Lung (tissue), 12 donors: ENCODE data around the gene EVA1C. TPM values are rescaled to one million over a fixed set of nuclear protein-coding genes. Genes with fewer than 3 reads are reported as not detected.

Source experiments
- ATAC-seq: fragments of 200-7000 bp; cut with Tn5 transposase; one replicate; pipeline ENCODE4 v1.9.1; 2020; ENCODE audit warnings: moderate number of reproducible peaks; ENCODE audit not compliant: insufficient read depth, low FRiP score
- DNase-seq, 3 donors: peaks; one replicate each; pipeline ENCODE4 v3.0.0-alpha.2; 2013 to 2017
- H3K27ac ChIP-seq, 2 donors: one replicate each; pipeline ENCODE4 v1.5.1; 2013; ENCODE audit warnings: mild to moderate bottlenecking in 2 of 2, moderate library complexity in 2 of 2, control low read depth in 1 of 2, inconsistent platforms in 1 of 2, low read depth in 1 of 2, low read length in 1 of 2
- H3K27me3 ChIP-seq, 3 donors: one replicate each; pipeline ENCODE4 v1.5.1; 2013; ENCODE audit warnings: low read length in 2 of 3; ENCODE audit not compliant: control insufficient read depth in 3 of 3, insufficient read depth in 3 of 3
- H3K36me3 ChIP-seq, 4 donors: one replicate each; pipeline ENCODE4 v1.5.1; 2013; ENCODE audit warnings: low read length in 4 of 4, mild to moderate bottlenecking in 1 of 4, moderate library complexity in 1 of 4; ENCODE audit not compliant: control insufficient read depth in 4 of 4, insufficient read depth in 4 of 4
- H3K4me1 ChIP-seq, 5 donors: one replicate each; pipeline ENCODE4 v1.5.1; 2013; ENCODE audit warnings: low read length in 5 of 5, mild to moderate bottlenecking in 2 of 5, moderate library complexity in 1 of 5; ENCODE audit not compliant: control insufficient read depth in 5 of 5, insufficient read depth in 5 of 5
- H3K4me3 ChIP-seq: one replicate; pipeline ENCODE4 v1.5.1; 2013; ENCODE audit warnings: mild to moderate bottlenecking, control low read depth, moderate library complexity
- H3K9ac ChIP-seq, 2 donors: one replicate each; pipeline ENCODE4 v1.5.1; 2013; ENCODE audit warnings: low read length in 2 of 2, control low read depth in 1 of 2; ENCODE audit not compliant: insufficient read depth in 1 of 2
- H3K9me3 ChIP-seq, 4 donors: one replicate each; pipeline ENCODE4 v1.5.1; 2013; ENCODE audit warnings: low read length in 3 of 4, mild to moderate bottlenecking in 1 of 4, moderate library complexity in 1 of 4; ENCODE audit not compliant: control insufficient read depth in 4 of 4, insufficient read depth in 3 of 4
- WGBS, 2 donors: extraction: QIAGEN DNeasy Blood & Tissue Kit; methylation state at CpG; one replicate each; pipeline ENCODE4 v1.1.7; 2013; 5-methylcytosine and 5-hydroxymethylcytosine counted together
- polyA plus RNA-seq, 2 donors: library from polyadenylated mRNA; stranded (reverse); fragments of 200-250 nt; gene quantifications; one replicate each; pipeline ENCODE4 v1.2.1, GENCODE V29; 2013
- total RNA-seq, 2 donors: library from RNA; depleted of rRNA in 1 of 2; stranded (reverse); fragments of >200 nt in 1 of 2; gene quantifications; one replicate each; pipeline ENCODE4 v1.2.1, GENCODE V29; 2014 to 2021
- TF ChIP-seq, protein P1 (sequence below): IDR thresholded peaks from 2 replicates; pipeline ENCODE4 v1.5.1; 2012; ENCODE audit warnings: mild to moderate bottlenecking; ENCODE audit errors: control extremely low read depth, extremely low read depth
- donor health status: control.
- donor health status: control.
- donor health status: Bipolar disorder and iron deficiency.
- donor health status: healthy.
- donor health status: DM: yes; HTN: yes; CAD: no.

The EVA1C gene
- total and polyA plus RNA-seq, 4 donors = 13.9 to 59.0 (median 48.6) TPM

DNA sequence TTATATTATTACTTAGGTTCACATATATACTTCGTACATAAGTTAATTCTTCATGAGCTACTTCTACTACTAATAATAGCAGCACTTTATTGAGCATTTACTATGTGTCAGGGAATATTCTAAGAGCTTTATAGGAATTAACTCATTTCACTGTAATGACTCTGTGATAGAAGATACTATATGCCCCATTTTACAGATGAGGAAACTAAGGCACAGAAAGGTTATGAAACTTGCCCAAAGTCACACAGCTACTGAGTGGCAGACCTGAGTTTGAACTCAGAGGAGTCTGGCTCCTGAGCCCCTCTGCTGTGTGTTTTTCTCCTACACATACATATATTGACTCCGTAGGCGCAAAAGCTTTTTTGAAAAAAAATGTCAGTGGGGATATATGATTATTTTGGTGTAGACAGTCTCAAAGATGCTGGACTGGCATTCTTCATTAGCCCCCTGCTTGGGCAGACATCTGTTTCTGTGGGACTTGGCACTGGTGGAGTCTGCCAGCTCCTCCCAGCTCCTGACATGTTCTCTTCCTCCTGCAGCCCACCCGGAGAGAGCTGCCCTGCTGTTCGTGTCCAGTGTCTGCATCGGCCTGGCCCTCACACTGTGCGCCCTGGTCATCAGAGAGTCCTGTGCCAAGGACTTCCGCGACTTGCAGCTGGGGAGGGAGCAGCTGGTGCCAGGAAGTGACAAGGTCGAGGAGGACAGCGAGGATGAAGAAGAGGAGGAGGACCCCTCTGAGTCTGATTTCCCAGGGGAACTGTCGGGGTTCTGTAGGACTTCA lies 102.0 kb downstream of the EVA1C start:
- TF ChIP-seq, protein P1, sequence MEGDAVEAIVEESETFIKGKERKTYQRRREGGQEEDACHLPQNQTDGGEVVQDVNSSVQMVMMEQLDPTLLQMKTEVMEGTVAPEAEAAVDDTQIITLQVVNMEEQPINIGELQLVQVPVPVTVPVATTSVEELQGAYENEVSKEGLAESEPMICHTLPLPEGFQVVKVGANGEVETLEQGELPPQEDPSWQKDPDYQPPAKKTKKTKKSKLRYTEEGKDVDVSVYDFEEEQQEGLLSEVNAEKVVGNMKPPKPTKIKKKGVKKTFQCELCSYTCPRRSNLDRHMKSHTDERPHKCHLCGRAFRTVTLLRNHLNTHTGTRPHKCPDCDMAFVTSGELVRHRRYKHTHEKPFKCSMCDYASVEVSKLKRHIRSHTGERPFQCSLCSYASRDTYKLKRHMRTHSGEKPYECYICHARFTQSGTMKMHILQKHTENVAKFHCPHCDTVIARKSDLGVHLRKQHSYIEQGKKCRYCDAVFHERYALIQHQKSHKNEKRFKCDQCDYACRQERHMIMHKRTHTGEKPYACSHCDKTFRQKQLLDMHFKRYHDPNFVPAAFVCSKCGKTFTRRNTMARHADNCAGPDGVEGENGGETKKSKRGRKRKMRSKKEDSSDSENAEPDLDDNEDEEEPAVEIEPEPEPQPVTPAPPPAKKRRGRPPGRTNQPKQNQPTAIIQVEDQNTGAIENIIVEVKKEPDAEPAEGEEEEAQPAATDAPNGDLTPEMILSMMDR = no peak
- Histone ChIP-seq H3K9me3 (no peaks in the 10 kb centered on the region), H3K4me1 (peaks cover 0 to 25% (median 4%) of the 10 kb centered on the region in 5 donors), H3K27ac (no peak overlapping the region), H3K27me3 (no peaks in the 10 kb centered on the region), H3K9ac (no peak overlapping the region), H3K4me3 (no peak overlapping the region), H3K36me3 (peaks cover 0 to 7% (median 2%) of the 10 kb centered on the region in 4 donors)
- DNase-seq (peak; percentile 22 to 52 (median 32)), ATAC-seq (no peak)
- 75 to 78% methylated on average over 12 of the region's 12 CpGs for WGBS, 2 donors

DNA sequence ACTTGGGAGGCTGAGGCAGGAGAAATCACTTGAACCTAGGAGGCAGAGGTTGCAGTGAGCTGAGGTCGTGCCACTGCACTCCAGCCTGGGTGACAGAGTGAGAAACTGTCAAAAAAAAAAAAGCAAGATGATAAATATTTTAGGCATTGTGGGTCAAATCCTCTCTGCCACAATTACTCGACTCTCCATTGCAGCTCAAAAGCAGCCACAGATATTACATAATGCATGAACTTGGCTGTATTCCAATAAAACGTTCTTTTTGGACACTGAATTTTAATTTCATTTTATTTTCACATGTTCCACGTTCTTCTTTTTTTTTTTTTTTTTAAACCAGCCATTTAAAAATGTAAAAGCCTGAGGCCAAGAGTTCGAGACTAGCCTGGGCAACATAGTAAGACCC lies 103.4 kb downstream of the EVA1C start:
- Histone ChIP-seq H3K9ac (no peak overlapping the region), H3K9me3 (no peaks in the 10 kb centered on the region), H3K27ac (no peak overlapping the region), H3K36me3 (peaks cover 0 to 7% (median 0%) of the 10 kb centered on the region in 4 donors), H3K27me3 (no peaks in the 10 kb centered on the region), H3K4me1 (peaks cover 0 to 37% (median 10%) of the 10 kb centered on the region in 5 donors), H3K4me3 (no peak overlapping the region)
- TF ChIP-seq, protein P1 = no peak
- ATAC-seq (no peak), DNase-seq (peak in 2 of 3 donors; percentile 73 to 80)
- WGBS, 2 donors = 27 to 28% methylated on average over 5 of the region's 5 CpGs

DNA sequence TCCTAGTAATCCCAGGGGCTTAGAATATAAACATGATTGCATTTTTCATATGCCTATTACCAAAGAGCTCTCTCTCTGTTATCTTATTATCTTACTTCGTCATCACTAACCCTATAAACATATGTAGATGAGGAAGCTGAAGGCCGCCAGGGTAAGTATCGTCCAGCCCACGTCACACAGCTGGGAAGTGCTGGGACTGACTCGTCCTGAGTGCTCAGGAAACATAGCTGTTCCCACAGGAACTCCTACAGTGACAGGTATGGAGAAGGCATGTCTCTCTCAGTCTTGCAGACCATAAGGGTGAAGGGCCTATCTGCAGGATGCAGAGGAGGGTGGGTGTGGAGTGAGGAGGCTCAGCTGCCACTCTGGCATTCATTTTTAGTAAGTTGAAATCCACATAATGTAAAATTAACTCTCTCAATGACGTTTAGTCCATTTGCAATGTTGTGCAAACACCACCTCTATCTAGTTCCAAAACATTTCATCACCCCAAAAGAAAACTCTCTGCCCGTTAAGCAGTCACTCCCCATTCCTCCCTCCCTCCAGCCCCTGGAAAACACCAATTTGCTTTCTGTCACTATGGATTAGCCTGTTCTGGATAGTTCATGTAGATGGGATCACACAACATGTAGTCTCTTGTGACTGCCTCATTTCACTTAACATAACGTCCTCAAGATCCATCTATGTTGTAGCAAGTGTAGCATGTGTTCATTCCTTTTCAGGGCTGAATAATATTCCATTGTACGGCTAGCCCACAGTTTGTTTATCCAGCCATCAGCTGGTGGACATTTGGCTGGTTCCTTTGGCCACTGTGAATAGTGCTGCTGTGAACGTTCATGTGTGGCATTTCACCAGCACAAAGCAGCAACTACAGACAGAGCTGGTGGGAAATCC lies 104.5 kb downstream of the EVA1C start:
- Histone ChIP-seq H3K27ac (no peak overlapping the region), H3K9ac (no peak overlapping the region), H3K9me3 (no peaks in the 10 kb centered on the region), H3K27me3 (no peaks in the 10 kb centered on the region), H3K4me3 (no peak overlapping the region), H3K36me3 (peaks cover 0 to 7% (median 0%) of the 10 kb centered on the region in 4 donors), H3K4me1 (peaks cover 0 to 47% (median 12%) of the 10 kb centered on the region in 5 donors)
- 35 to 52% methylated on average over 10 of the region's 10 CpGs for WGBS, 2 donors
- ATAC-seq (peak; percentile 29), DNase-seq (peak; percentile 85 to 94 (median 90))
- TF ChIP-seq, protein P1 = no peak
